HEK293T (cell line): ENCODE results near the gene ITGB6.

Source experiments
- ARNT ChIP-seq: fragments of 450-650 bp; IDR thresholded peaks from 2 replicates; pipeline ENCODE4 v1.6.1; 2017; ENCODE audit warnings: mild to moderate bottlenecking
- BHLHE40 ChIP-seq: fragments of 450-650 bp; IDR thresholded peaks from 2 replicates; pipeline ENCODE4 v1.6.1; 2016; ENCODE audit warnings: mild to moderate bottlenecking, moderate library complexity, borderline replicate concordance
- CTBP1 ChIP-seq: fragments of 450-650 bp; IDR thresholded peaks from 2 replicates; pipeline ENCODE4 v1.6.1; 2016; ENCODE audit warnings: borderline replicate concordance
- ELF4 ChIP-seq: fragments of 450-650 bp; IDR thresholded peaks from 2 replicates; pipeline ENCODE4 v1.6.1; 2017; ENCODE audit warnings: antibody characterized with exemption
- FOXA1 ChIP-seq: fragments of 450-650 bp; IDR thresholded peaks from 2 replicates; pipeline ENCODE4 v1.6.1; 2016; ENCODE audit warnings: mild to moderate bottlenecking
- FOXK2 ChIP-seq: fragments of 450-650 bp; IDR thresholded peaks from 2 replicates; pipeline ENCODE4 v1.6.1; 2016; ENCODE audit warnings: mild to moderate bottlenecking
- FOXM1 ChIP-seq: fragments of 450-650 bp; IDR thresholded peaks from 2 replicates; pipeline ENCODE4 v1.6.1; 2017; ENCODE audit warnings: mild to moderate bottlenecking, borderline replicate concordance
- HDGF ChIP-seq: fragments of 450-650 bp; IDR thresholded peaks from 2 replicates; pipeline ENCODE4 v1.6.1; 2017; ENCODE audit warnings: antibody characterized with exemption, borderline replicate concordance
- L3MBTL2 ChIP-seq: fragments of 450-650 bp; conservative IDR thresholded peaks from 2 replicates; pipeline ENCODE4 v1.6.1; 2016; ENCODE audit warnings: mild to moderate bottlenecking
- LEF1 ChIP-seq: fragments of 450-650 bp; IDR thresholded peaks from 2 replicates; pipeline ENCODE4 v1.6.1; 2017; ENCODE audit warnings: mild to moderate bottlenecking, borderline replicate concordance
- SP1 ChIP-seq: fragments of 450-650 bp; IDR thresholded peaks from 2 replicates; pipeline ENCODE4 v1.6.1; 2017
- SUZ12 ChIP-seq: fragments of 450-650 bp; IDR thresholded peaks from 2 replicates; pipeline ENCODE4 v1.6.1; 2016; ENCODE audit warnings: mild to moderate bottlenecking
- TARDBP ChIP-seq: fragments of 450-650 bp; IDR thresholded peaks from 2 replicates; pipeline ENCODE4 v1.6.1; 2016
- TF ChIP-seq, protein P1 (sequence below): fragments of 450-650 bp; IDR thresholded peaks from 2 replicates; pipeline ENCODE4 v1.6.1; 2016

DNA sequence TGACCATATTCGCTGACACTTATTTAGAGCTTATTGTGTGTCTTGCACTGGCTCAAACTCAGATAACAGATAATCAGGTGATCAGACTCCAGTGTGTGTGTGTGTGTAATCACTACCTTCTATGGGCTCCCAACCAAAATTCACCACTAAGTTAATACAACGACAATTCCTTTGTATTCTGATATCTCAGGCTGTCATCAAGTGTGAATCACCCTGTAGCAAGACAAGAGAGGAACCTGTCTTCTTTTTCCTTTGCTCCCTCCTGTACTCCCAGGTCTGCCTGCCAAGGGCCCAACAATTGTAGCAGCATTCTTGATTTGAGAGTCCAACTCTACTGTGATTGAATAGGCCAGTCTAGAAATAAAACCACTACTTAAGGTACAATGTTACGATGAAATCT is 25.8 kb downstream of the ITGB6 start:
- TF ChIP-seq FOXK2 (no peak), LEF1 (no peak), BHLHE40 (no peak), TARDBP (no peak), FOXM1 (no peak), CTBP1 (no peak), ARNT (no peak), ELF4 (no peak), SP1 (no peak), FOXA1 (no peak), SUZ12 (no peak), L3MBTL2 (no peak), HDGF (no peak)
- TF ChIP-seq, protein P1, sequence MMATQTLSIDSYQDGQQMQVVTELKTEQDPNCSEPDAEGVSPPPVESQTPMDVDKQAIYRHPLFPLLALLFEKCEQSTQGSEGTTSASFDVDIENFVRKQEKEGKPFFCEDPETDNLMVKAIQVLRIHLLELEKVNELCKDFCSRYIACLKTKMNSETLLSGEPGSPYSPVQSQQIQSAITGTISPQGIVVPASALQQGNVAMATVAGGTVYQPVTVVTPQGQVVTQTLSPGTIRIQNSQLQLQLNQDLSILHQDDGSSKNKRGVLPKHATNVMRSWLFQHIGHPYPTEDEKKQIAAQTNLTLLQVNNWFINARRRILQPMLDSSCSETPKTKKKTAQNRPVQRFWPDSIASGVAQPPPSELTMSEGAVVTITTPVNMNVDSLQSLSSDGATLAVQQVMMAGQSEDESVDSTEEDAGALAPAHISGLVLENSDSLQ, result no peak
